ENCODE results near the gene GINS3. TPM values are rescaled to one million over a fixed set of nuclear protein-coding genes. Genes with fewer than 3 reads are reported as not detected.
A peak's percentile ranks its signal among the peaks of the same experiment; 100 is the strongest.

The GINS3 gene
- total RNA-seq, 1 experiment from 2014 or later: 7.6 TPM

DNA sequence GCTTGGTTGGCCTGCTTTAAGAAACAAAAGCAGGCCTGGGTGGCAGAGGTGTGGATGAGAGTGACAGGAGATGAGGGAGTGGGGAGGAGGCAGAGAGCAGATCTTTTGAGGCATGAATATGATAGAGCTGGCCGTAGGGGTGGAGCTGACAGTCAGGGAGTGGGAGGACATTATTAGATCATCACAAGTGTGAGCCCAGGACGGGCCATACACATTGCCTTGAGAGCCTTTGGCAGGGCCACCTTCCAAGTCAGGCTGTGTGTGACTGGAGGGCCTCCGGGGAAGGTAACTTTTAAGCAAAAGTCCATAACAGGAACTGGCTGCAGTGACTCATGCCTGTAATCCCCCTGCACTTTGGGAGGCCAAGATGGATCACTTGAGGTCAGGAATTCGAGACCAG lies 26.3 kb downstream of the GINS3 start:
- intact Hi-C loops (cut with micrococcal nuclease; ENCODE audit: unreplicated experiment) (no loop called here), in situ Hi-C loops (cut with HindIII; ENCODE audit: low pct_unique_long_range_greater_than_20kb, low sequenced_read_pairs) (no loop called here)
- Histone ChIP-seq H3K27me3 (ENCODE audit: control insufficient read depth, insufficient read depth, low read length) (no peaks in the 10 kb centered on the region), H3K4me1 (ENCODE audit: control insufficient read depth, insufficient read depth, low read length) (no peaks in the 10 kb centered on the region), H3K27ac (ENCODE audit: low read length) (no peak overlapping the region), H3K36me3 (ENCODE audit: control insufficient read depth, insufficient read depth, low read length) (no peaks in the 10 kb centered on the region), H3K9me3 (ENCODE audit: control insufficient read depth, insufficient read depth, low read depth, low read length) (no peaks in the 10 kb centered on the region), H3K4me3 (ENCODE audit: low read depth in 2 of 2, low read length in 2 of 2) (no peak overlapping the region)
- CTCF ChIA-PET: no interaction called here
- ATAC-seq (0 out of 2 replicates have a peak, but pooled peaks have one; percentile 38), DNase-seq (ENCODE audit: low read depth, low spot score) (no peak)
- TF ChIP-seq POLR2AphosphoS5 (IDR thresholded peaks at IDR 0.05; ENCODE audit: low read depth, low read length) (no peak), SIN3A (IDR thresholded peaks at IDR 0.05; ENCODE audit: borderline replicate concordance, insufficient read depth, low read depth, low read length) (no peak), TCF7L2 (IDR thresholded peaks at IDR 0.05; ENCODE audit: low read depth, low read length) (no peak)
- TF ChIP-seq, protein P1, sequence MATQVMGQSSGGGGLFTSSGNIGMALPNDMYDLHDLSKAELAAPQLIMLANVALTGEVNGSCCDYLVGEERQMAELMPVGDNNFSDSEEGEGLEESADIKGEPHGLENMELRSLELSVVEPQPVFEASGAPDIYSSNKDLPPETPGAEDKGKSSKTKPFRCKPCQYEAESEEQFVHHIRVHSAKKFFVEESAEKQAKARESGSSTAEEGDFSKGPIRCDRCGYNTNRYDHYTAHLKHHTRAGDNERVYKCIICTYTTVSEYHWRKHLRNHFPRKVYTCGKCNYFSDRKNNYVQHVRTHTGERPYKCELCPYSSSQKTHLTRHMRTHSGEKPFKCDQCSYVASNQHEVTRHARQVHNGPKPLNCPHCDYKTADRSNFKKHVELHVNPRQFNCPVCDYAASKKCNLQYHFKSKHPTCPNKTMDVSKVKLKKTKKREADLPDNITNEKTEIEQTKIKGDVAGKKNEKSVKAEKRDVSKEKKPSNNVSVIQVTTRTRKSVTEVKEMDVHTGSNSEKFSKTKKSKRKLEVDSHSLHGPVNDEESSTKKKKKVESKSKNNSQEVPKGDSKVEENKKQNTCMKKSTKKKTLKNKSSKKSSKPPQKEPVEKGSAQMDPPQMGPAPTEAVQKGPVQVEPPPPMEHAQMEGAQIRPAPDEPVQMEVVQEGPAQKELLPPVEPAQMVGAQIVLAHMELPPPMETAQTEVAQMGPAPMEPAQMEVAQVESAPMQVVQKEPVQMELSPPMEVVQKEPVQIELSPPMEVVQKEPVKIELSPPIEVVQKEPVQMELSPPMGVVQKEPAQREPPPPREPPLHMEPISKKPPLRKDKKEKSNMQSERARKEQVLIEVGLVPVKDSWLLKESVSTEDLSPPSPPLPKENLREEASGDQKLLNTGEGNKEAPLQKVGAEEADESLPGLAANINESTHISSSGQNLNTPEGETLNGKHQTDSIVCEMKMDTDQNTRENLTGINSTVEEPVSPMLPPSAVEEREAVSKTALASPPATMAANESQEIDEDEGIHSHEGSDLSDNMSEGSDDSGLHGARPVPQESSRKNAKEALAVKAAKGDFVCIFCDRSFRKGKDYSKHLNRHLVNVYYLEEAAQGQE (IDR thresholded peaks at IDR 0.05; ENCODE audit: insufficient read depth in 1 of 2, low read depth in 2 of 2, low read length in 1 of 2): no peak
- TF ChIP-seq, protein P2, sequence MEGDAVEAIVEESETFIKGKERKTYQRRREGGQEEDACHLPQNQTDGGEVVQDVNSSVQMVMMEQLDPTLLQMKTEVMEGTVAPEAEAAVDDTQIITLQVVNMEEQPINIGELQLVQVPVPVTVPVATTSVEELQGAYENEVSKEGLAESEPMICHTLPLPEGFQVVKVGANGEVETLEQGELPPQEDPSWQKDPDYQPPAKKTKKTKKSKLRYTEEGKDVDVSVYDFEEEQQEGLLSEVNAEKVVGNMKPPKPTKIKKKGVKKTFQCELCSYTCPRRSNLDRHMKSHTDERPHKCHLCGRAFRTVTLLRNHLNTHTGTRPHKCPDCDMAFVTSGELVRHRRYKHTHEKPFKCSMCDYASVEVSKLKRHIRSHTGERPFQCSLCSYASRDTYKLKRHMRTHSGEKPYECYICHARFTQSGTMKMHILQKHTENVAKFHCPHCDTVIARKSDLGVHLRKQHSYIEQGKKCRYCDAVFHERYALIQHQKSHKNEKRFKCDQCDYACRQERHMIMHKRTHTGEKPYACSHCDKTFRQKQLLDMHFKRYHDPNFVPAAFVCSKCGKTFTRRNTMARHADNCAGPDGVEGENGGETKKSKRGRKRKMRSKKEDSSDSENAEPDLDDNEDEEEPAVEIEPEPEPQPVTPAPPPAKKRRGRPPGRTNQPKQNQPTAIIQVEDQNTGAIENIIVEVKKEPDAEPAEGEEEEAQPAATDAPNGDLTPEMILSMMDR (IDR thresholded peaks at IDR 0.05): no peak
- no TSS peak for BruUV-seq (replicated peaks)
- POLR2A ChIA-PET: no interaction called here

DNA sequence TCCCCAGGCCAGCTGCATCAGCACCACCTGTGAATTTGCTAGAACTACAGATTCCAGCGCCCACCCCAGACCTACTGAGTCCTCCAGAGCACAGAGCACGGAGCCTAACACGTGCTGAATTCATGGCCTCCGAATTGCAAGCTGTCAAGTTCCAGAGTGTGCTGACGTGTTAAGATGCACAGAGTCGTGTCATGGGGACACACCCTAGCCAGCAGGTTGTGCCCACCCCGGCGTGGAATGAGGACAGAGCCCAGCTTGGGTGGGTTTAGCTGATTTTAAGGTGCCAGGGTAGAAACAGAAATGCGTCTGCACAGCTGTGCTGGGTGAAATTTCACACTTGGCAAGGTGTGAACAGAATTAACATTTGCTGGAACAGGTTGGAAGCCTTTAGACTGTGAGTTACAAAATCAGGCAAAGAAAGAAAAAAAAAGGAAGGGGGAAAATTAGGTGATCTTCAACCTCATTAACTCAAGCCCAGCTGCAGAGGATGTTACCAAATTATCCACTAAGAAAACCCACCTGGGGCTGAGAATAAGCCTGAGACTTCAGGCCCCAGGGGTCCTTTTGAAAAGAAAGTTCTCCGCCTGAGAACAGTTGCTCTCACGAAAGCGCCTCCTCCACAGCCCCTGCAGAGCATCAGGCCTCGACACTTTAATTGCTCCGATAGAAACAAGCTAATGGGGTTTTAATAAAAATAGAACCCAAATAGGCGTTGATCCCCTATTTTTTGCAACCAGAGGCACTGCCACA lies 27.1 kb downstream of the GINS3 start:
- ATAC-seq: no peak

More for the DNA sequence above, 27.1 kb downstream of the GINS3 start:
- Histone ChIP-seq H3K27ac (ENCODE audit: low read length) (no peak overlapping the region), H3K36me3 (ENCODE audit: control insufficient read depth, insufficient read depth, low read length) (no peaks in the 10 kb centered on the region), H3K9me3 (ENCODE audit: control insufficient read depth, insufficient read depth, low read depth, low read length) (no peaks in the 10 kb centered on the region), H3K27me3 (ENCODE audit: control insufficient read depth, insufficient read depth, low read length) (no peaks in the 10 kb centered on the region), H3K4me1 (ENCODE audit: control insufficient read depth, insufficient read depth, low read length) (no peaks in the 10 kb centered on the region), H3K4me3 (ENCODE audit: low read depth in 2 of 2, low read length in 2 of 2) (no peak overlapping the region)
- DNase-seq (ENCODE audit: low read depth, low spot score): no peak
- CTCF ChIA-PET: no interaction called here
- TF ChIP-seq POLR2AphosphoS5 (IDR thresholded peaks at IDR 0.05; ENCODE audit: low read depth, low read length) (no peak), TCF7L2 (IDR thresholded peaks at IDR 0.05; ENCODE audit: low read depth, low read length) (no peak), SIN3A (IDR thresholded peaks at IDR 0.05; ENCODE audit: borderline replicate concordance, insufficient read depth, low read depth, low read length) (no peak)
- TF ChIP-seq, protein P2 (IDR thresholded peaks at IDR 0.05): no peak
- TF ChIP-seq, protein P1 (IDR thresholded peaks at IDR 0.05; ENCODE audit: insufficient read depth in 1 of 2, low read depth in 2 of 2, low read length in 1 of 2): no peak
- no TSS peak for BruUV-seq (replicated peaks)
- in situ Hi-C loops (cut with HindIII; ENCODE audit: low pct_unique_long_range_greater_than_20kb, low sequenced_read_pairs): no loop called here
- POLR2A ChIA-PET: no interaction called here
- intact Hi-C loops (cut with micrococcal nuclease; ENCODE audit: unreplicated experiment): no loop called here
